Measurements from ENCODE around the gene DAPP1.

- TF ChIP-seq EP300 (IDR thresholded peaks at IDR 0.05) (no peak), CTCF (IDR thresholded peaks at IDR 0.05) (no peak), POLR2A (IDR thresholded peaks at IDR 0.05) (no peak)
These were observed 6.1 kb downstream of the DAPP1 start for GRCh38 chr4:99822734-99823133.

Data from gastroesophageal sphincter (tissue), 3 donors.